Left renal cortex interstitium (tissue), 4 donors: ENCODE results near the gene ANKZF1. TPM values are rescaled to one million over a fixed set of nuclear protein-coding genes. Genes with fewer than 3 reads are reported as not detected.

ENCODE experiments used
- DNase-seq, 4 donors: peaks; one replicate each; pipeline ENCODE4 v3.0.0-alpha.2; 2013; ENCODE audit warnings: low read depth in 4 of 4, low spot score in 2 of 4, missing footprints in 1 of 4
- polyA plus RNA-seq, 4 donors: library from polyadenylated mRNA; unstranded; fragments of 120-200 nt; gene quantifications; one replicate each; pipeline ENCODE4 v1.2.1, GENCODE V29; 2013; ENCODE audit not compliant: insufficient read length in 4 of 4

The ANKZF1 gene
- polyA plus RNA-seq, 4 donors, result 36.0 to 86.5 (median 60.2) TPM

GRCh38 chr2:219225350-219225749 lies 4.3 kb upstream of the ANKZF1 start:
- no peak for DNase-seq

- no peak for DNase-seq
Measured at GRCh38 chr2:219228041-219228910, 1.3 kb upstream of the ANKZF1 start.

- DNase-seq, result no peak
Measured at GRCh38 chr2:219228911-219229304, 698 bp upstream of the ANKZF1 start.

DNA sequence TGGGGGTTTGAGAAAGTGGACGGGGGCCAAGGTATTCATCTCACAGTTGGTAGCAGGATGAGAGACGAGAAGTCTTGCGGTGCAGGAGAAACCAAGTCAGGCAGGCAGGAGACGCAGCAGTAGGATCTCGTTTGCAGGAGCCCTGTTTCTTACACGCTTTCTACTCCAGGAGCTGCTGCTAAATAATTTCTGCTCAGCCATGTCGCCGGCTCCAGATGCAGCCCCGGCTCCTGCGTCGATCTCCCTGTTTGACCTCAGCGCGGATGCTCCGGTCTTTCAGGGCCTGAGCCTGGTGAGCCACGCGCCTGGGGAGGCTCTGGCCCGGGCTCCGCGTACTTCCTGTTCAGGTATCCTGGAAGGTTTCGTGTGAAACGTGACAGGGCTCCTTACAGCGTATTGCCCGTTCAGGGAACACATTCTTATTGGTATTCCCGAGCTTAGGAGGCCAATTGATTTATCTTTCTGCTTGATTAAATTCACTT lies 494 bp downstream of the ANKZF1 start:
- DNase-seq, result no peak

GRCh38 chr2:219234331-219234730 lies 4.7 kb downstream of the ANKZF1 start:
- DNase-seq, result no peak

DNA sequence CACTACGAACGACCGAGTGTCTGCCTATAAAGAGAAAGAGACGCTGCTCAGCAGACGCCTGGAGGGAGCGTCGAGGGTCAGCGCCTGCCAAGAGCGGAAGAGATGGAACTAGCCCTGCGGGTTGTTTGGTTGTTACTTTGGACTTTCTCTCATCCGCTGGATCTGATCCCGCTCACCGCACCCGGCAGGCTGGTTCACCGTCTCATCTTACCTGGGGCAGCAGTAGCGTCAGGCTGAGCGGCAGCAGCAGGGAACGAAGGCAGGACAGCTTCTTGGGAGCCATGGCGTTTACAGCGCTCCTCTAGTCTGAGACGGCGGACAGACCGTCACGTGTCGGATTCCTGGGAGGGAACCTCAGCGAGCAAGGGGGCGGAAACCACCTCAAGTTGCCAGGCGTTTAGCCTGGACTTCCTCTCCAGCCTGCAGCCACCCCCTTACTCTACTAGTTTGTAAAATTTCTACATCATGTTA lies 13.7 kb downstream of the ANKZF1 start:
- DNase-seq, result no peak

GRCh38 chr2:219244789-219245147 lies 15.2 kb downstream of the ANKZF1 start:
- no peak for DNase-seq

- peak; percentile 83 to 92 (median 88) for DNase-seq
Measured at GRCh38 chr2:219245148-219245898, 15.7 kb downstream of the ANKZF1 start, which contains the start of the genes GLB1L and STK16. TSS of gene GLB1L (minus strand) at chr2:219245444. CDS start at chr2:219243573, 1,871 bp downstream. TSS of gene STK16 (plus strand) at chr2:219245479. CDS start at chr2:219246000, 521 bp downstream.

DNA sequence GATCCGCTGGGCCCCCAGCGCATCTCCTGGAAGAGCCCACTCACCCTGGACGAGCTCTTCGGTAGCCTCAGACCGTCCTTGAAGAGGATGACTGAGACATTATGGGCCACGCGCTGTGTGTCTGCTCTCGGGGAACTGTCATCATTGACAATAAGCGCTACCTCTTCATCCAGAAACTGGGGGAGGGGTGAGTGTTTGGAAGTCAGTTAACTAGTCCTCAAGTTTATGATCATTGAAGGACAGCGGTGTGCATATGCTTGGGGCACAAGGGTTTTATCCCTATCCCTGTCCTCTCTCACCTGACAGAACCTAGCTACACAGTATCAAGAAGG lies 16.3 kb downstream of the ANKZF1 start:
- DNase-seq, result no peak

GRCh38 chr2:219246559-219246958 lies 17.0 kb downstream of the ANKZF1 start:
- DNase-seq, result no peak

GRCh38 chr2:219247678-219248642 lies 18.4 kb downstream of the ANKZF1 start:
- no peak for DNase-seq

DNA sequence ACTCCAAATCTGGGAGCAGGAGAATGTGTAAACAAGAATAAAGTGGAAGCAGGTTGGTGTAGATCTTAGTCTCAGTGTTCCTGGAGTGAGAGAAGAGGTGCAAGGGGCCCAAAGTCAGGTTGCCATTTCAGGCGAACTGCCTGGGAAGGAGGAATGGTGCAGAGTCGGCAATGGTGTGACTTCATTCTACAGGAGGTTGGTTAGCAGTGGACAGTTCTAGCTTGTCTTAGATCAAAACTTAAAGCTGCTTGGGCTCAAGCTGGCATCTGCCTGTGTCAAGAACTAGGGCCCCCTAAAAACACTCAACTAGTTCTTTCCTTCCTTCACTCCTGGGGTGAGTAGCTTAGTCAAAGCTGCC lies 19.2 kb downstream of the ANKZF1 start:
- no peak for DNase-seq

DNA sequence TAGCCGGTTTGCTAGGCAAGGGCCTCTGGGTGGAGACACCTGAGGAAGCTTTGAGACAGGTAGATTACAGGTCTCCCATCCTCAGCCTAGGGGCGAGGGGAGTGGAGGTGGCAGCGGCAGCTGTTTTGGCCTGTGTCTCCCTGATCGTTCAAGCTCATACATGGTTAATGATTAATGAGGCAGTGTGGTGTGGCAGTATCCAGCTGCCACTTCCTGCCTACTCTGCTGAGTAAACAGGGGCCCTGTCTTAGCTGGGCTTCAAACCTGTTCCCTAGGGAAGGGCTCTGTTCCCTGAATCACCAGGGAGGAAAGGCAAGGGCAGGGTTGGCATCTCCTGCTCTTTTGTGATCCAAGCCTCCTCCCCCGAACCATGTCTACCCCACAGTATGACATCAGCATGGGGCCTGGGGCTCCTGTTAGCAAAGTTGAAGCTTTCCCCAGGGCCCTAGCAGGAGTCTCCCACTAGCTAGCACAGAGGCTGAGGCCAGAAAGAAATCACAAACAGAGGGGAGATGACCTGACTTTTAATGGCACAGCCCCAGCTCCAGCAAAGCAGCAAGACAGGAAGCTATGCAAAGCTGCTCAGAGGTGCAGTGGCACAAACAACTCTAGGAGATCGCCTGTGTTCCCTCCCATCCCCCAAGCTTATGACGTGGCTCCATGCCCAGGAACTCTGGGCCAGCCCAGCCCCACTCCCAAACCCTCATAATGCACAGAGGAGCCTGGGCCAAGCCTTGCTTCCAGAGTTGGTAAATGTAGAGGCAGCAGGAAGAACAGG lies 19.8 kb downstream of the ANKZF1 start:
- peak in 1 of 4 donors; percentile 29 for DNase-seq

GRCh38 chr2:219250049-219250781 lies 20.6 kb downstream of the ANKZF1 start:
- no peak for DNase-seq

DNA sequence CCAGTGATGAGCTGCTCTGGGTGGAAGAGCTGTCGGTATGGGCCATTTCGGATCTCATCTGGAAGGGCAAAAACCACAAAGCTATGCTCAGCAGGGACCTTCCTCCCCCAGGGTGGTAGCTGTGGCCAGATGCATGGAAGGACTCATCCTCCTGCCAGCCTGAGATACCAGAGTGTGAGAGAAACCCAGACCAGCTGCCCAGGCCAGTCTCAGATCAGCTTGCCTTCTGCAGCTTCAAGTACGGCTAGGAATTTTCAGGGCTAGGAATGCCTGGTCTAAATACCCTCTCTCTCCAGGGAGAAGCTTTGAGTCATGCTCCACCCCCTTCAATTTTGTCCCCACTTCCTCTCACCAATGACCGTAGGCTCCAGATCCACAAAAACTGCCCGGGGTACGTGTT lies 22.1 kb downstream of the ANKZF1 start:
- DNase-seq, result no peak

- DNase-seq, result no peak
Measured at GRCh38 chr2:219252084-219252483, 22.5 kb downstream of the ANKZF1 start.

DNA sequence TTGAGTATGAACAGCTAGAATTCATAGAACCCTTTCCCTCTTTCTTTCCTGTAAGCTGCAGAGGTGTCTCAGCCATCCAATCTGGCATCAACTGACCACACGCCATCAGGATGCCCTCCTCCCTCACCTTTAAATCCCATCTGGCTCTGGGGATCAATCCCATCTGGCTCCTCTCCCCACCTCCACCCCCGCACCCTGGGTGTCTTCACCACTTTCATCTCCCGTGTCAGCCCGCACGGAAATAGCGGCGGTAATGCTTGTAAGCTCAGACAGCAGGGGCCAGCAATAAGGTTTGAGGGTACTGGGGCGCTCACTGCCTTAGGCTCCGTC lies 22.9 kb downstream of the ANKZF1 start:
- no peak for DNase-seq

DNA sequence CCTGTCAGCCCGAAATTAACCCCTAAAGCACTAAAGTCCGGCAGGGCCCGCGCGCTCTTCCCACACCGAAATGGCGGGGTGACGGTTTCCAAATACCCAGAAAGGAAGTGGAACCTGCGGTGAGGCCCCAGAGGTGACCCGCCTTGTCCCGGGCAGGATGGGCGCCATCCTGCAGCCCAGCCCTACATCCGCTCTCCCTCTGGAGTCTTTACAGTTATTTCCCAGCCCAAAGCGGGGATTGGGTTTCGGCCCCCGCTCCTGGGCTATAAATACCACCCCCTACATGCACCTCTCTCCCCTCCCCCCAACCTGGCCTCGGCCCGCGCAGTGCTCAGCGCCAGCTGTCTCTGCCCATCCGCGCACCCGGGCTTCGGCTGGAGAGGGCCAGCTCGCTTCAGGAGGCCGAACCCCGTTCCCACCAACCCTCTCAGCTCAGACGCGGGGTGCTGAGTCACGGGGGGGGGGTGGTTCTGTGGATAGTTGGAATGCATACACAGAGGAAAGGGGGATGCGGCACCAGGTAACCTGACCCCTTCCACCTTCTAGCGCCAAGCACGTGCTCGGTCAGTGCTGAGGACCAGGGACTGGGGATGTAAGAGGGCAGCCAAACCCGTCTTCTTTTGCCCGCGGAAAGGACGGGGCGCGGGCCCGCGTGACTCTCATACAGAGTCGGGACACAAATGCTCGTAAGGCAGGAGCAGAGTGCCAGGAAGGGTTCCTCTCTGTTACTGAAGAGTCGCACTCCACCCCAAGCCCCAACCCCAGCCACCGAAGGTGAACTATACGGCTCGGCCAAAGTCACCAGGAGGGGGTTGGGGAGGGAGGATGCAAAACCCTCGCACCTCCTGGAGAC lies 23.5 kb downstream of the ANKZF1 start, which contains the start of gene TUBA4B:
Gene TUBA4B, plus strand, starts transcription at position 344 of the 853 bp plus-strand sequence. Its CDS starts 165 bp downstream, at position 509.
- DNase-seq, result no peak
